HepG2 (cell line): ENCODE data around the gene STK32C. TPM values are rescaled to one million over a fixed set of nuclear protein-coding genes. Genes with fewer than 3 reads are reported as not detected.

Experiments
- CBFB ChIP-seq: sonication (generic); formaldehyde crosslinking; IDR thresholded peaks from 2 replicates; pipeline ENCODE4 v1.4.0; 2020; ENCODE audit warnings: missing genetic modification reagents
- DMAP1 ChIP-seq: IDR thresholded peaks from 2 replicates; pipeline ENCODE4 v1.6.1; 2016
- EP300 ChIP-seq, 3 experiments: sonication (generic) in 1 of 3; formaldehyde crosslinking in 1 of 3; IDR thresholded peaks; 2 replicates each; pipeline versions ENCODE4 v1.5.1 to v1.6.1; 2011 to 2020; ENCODE audit warnings: low read depth in 2 of 3, low read length in 2 of 3, borderline replicate concordance in 1 of 3, improper control_type of control experiment in 1 of 3, mild to moderate bottlenecking in 1 of 3, missing genetic modification reagents in 1 of 3, moderate library complexity in 1 of 3
- FOXA1 ChIP-seq, 2 experiments: fragments of 450-650 bp in 1 of 2; sonication (generic) in 1 of 2; formaldehyde crosslinking in 1 of 2; IDR thresholded peaks; 2 replicates each; pipeline versions ENCODE4 v1.4.0 to v1.6.1; 2016 to 2020; ENCODE audit warnings: missing genetic modification reagents in 1 of 2
- HDAC1 ChIP-seq: sonication (generic); formaldehyde crosslinking; IDR thresholded peaks from 2 replicates; pipeline ENCODE4 v1.5.1; 2020; ENCODE audit warnings: mild to moderate bottlenecking, missing genetic modification reagents
- KDM5B ChIP-seq: sonication (generic); formaldehyde crosslinking; IDR thresholded peaks from 2 replicates; pipeline ENCODE4 v1.4.0; 2020; ENCODE audit warnings: missing genetic modification reagents, mild to moderate bottlenecking, borderline replicate concordance
- MED13 ChIP-seq: sonication (generic); formaldehyde crosslinking; IDR thresholded peaks from 2 replicates; pipeline ENCODE4 v1.5.0; 2020; ENCODE audit warnings: missing genetic modification reagents
- MLLT10 ChIP-seq: sonication (generic); formaldehyde crosslinking; IDR thresholded peaks from 2 replicates; pipeline ENCODE4 v1.4.0; 2020; ENCODE audit warnings: missing genetic modification reagents
- MYC ChIP-seq: sonication (generic); formaldehyde crosslinking; IDR thresholded peaks from 2 replicates; pipeline ENCODE4 v1.9.0; 2021; ENCODE audit warnings: missing genetic modification reagents, borderline replicate concordance
- PLRG1 ChIP-seq: fragments of 450-650 bp; conservative IDR thresholded peaks from 2 replicates; pipeline ENCODE4 v1.6.1; 2016
- RXRA ChIP-seq: sonication (generic); formaldehyde crosslinking; IDR thresholded peaks from 2 replicates; pipeline ENCODE4 v1.5.1; 2020; ENCODE audit warnings: missing genetic modification reagents
- SP2 ChIP-seq: sonication (generic); formaldehyde crosslinking; IDR thresholded peaks from 2 replicates; pipeline ENCODE4 v1.5.1; 2020; ENCODE audit warnings: mild to moderate bottlenecking, missing genetic modification reagents
- TOE1 ChIP-seq: sonication (generic); formaldehyde crosslinking; IDR thresholded peaks from 2 replicates; pipeline ENCODE4 v1.4.0; 2020; ENCODE audit warnings: mild to moderate bottlenecking, missing genetic modification reagents
- WIZ ChIP-seq: sonication (generic); formaldehyde crosslinking; IDR thresholded peaks from 2 replicates; pipeline ENCODE4 v1.5.1; 2020; ENCODE audit warnings: mild to moderate bottlenecking, missing genetic modification reagents
- XRCC5 ChIP-seq: fragments of 200-400 bp; formaldehyde crosslinking; optimal IDR thresholded peaks from 2 replicates; pipeline ENCODE3; 2017; ENCODE audit warnings: mild to moderate bottlenecking, low read length
- ZFP36L2 ChIP-seq: sonication (generic); formaldehyde crosslinking; IDR thresholded peaks from 2 replicates; pipeline ENCODE4 v1.4.0; 2020; ENCODE audit warnings: missing genetic modification reagents
- ZIK1 ChIP-seq: sonication (generic); formaldehyde crosslinking; IDR thresholded peaks from 2 replicates; pipeline ENCODE4 v1.5.0; 2020; ENCODE audit warnings: mild to moderate bottlenecking, low read depth, missing genetic modification reagents, borderline replicate concordance
- ZNF350 ChIP-seq: sonication (generic); formaldehyde crosslinking; IDR thresholded peaks from 2 replicates; pipeline ENCODE4 v1.4.0; 2020; ENCODE audit warnings: mild to moderate bottlenecking, low read depth, missing genetic modification reagents, borderline replicate concordance
- ZNF484 ChIP-seq: sonication (generic); formaldehyde crosslinking; IDR thresholded peaks from 2 replicates; pipeline ENCODE4 v1.5.1; 2020; ENCODE audit warnings: mild to moderate bottlenecking, low read depth, missing genetic modification reagents, borderline replicate concordance
- ZNF570 ChIP-seq: sonication (generic); formaldehyde crosslinking; IDR thresholded peaks from 2 replicates; pipeline ENCODE4 v1.4.0; 2020; ENCODE audit warnings: mild to moderate bottlenecking, missing genetic modification reagents, borderline replicate concordance
- ZNF644 ChIP-seq: IDR thresholded peaks from 2 replicates; pipeline ENCODE4 v1.6.1; 2016; ENCODE audit warnings: low read depth
- ZNF766 ChIP-seq: sonication (generic); formaldehyde crosslinking; IDR thresholded peaks from 2 replicates; pipeline ENCODE4 v1.5.0; 2020; ENCODE audit warnings: missing genetic modification reagents, borderline replicate concordance
- polyA plus RNA-seq, 8 experiments: library from polyadenylated mRNA; depleted of rRNA in 3 of 8; stranded (reverse) in 7 of 8; unstranded in 1 of 8; fragments of >200 nt; fragmentation: Illumina TruSeq in 4 of 8; extraction: Trizol in 4 of 8; gene quantifications; 2 replicates each; pipeline versions ENCODE4 v1.2.1 to v1.2.3, GENCODE V29; 2011 to 2016; ENCODE audit warnings: low read depth in 4 of 8, missing spikeins in 1 of 8, mixed read lengths in 1 of 8; ENCODE audit not compliant: insufficient read depth in 1 of 8
- total RNA-seq, 5 experiments: library from RNA; depleted of rRNA; stranded (reverse); fragments of >200 nt; fragmentation: Illumina TruSeq; extraction: Trizol; gene quantifications; 2 replicates each; pipeline ENCODE4 v1.2.3, GENCODE V29; 2016; ENCODE audit warnings: low read depth in 1 of 5
- TF ChIP-seq, protein P1 (sequence below): sonication (generic); formaldehyde crosslinking; IDR thresholded peaks from 2 replicates; pipeline ENCODE4 v1.5.0; 2020; ENCODE audit warnings: missing genetic modification reagents
- TF ChIP-seq, protein P2 (sequence below): sonication (generic); formaldehyde crosslinking; IDR thresholded peaks from 2 replicates; pipeline ENCODE4 v1.4.0; 2020; ENCODE audit warnings: missing genetic modification reagents
- TF ChIP-seq, protein P3 (sequence below): sonication (generic); formaldehyde crosslinking; IDR thresholded peaks from 2 replicates; pipeline ENCODE4 v1.4.0; 2020; ENCODE audit warnings: missing genetic modification reagents
- TF ChIP-seq, protein P4 (sequence below): sonication (generic); formaldehyde crosslinking; IDR thresholded peaks from 2 replicates; pipeline ENCODE4 v1.8.1; 2023; ENCODE audit warnings: mild to moderate bottlenecking, inconsistent platforms, moderate library complexity, missing genetic modification reagents, borderline replicate concordance

Gene STK32C
- total and polyA plus RNA-seq, 2 of the 13 experiments (the other 11 are each of a cell fraction or from before 2014, with no cell fraction given), result 10.9 to 19.4 TPM

DNA sequence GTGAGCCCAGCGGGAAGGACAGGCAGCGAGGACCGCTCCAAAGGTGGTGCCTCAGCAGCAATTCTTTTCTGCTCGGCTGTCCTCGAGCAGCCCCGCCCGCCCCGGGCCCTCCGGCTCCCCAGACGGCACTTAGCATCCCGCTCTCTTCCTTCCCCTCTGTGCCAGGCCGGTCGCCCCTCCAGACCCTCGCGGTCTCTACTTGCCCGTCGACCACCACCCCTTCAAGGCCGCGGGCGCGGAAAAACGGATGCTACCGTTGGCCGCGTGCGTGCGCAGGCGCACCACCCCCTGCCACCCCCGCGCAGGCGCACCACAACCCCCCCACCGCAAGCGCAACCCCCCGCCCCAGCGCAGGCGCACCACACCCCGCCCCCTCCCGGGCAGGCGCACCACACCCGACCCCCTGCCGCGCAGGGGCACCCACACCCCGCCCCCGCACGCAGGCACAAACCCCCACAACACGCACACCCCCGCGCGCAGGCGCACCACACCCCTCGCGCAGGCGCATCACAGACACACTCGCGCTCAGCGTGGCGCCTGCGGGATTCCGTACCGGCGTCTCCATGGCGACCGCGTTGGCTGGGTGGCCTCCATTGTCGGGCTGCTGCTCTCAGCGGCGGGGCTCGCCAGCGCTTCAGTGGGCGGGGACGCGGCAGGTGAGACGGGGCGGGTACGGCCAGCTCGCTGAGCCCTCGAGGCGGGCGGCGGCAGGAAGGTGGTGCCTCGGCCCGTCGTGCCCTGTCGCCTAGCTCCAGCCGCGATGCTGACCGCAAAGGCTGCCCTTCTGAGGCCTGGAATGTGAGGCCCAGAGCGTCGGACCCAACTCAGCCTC is 24.1 kb upstream of the STK32C start, which contains the start of gene LRRC27 (continued):
- TF ChIP-seq, protein P1, sequence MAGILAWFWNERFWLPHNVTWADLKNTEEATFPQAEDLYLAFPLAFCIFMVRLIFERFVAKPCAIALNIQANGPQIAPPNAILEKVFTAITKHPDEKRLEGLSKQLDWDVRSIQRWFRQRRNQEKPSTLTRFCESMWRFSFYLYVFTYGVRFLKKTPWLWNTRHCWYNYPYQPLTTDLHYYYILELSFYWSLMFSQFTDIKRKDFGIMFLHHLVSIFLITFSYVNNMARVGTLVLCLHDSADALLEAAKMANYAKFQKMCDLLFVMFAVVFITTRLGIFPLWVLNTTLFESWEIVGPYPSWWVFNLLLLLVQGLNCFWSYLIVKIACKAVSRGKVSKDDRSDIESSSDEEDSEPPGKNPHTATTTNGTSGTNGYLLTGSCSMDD, result peak; percentile 17; the same call in 1 of the 2 replicates
- peak; percentile 89; the same call in 1 of the 2 replicates for TF ChIP-seq ZNF350 (CRISPR knock-in tag)
- no peak for TF ChIP-seq EP300 (IDR thresholded peaks at IDR 0.05; ENCODE audit: low read depth in 2 of 2, low read length in 2 of 2)
- TF ChIP-seq EP300 (CRISPR knock-in tag; IDR thresholded peaks at IDR 0.05; ENCODE audit: borderline replicate concordance), result peak; percentile 31; the same call in 1 of the 2 replicates
- no peak for TF ChIP-seq FOXA1 (IDR thresholded peaks at IDR 0.05)
- TF ChIP-seq FOXA1 (CRISPR knock-in tag; IDR thresholded peaks at IDR 0.05), result no peak
- no peak for TF ChIP-seq WIZ (CRISPR knock-in tag)
- no peak for TF ChIP-seq SP2 (CRISPR knock-in tag)
- TF ChIP-seq TOE1 (CRISPR knock-in tag), result no peak
- peak; percentile 20 for TF ChIP-seq XRCC5
- TF ChIP-seq, protein P2, sequence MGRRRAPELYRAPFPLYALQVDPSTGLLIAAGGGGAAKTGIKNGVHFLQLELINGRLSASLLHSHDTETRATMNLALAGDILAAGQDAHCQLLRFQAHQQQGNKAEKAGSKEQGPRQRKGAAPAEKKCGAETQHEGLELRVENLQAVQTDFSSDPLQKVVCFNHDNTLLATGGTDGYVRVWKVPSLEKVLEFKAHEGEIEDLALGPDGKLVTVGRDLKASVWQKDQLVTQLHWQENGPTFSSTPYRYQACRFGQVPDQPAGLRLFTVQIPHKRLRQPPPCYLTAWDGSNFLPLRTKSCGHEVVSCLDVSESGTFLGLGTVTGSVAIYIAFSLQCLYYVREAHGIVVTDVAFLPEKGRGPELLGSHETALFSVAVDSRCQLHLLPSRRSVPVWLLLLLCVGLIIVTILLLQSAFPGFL (CRISPR knock-in tag), result no peak
- 0 out of 2 replicates have a peak, but pooled peaks have one; percentile 37 for TF ChIP-seq RXRA (CRISPR knock-in tag)
- no peak for TF ChIP-seq MLLT10 (CRISPR knock-in tag)
- no peak for TF ChIP-seq ZNF644 (CRISPR knock-in tag)
- TF ChIP-seq, protein P3, sequence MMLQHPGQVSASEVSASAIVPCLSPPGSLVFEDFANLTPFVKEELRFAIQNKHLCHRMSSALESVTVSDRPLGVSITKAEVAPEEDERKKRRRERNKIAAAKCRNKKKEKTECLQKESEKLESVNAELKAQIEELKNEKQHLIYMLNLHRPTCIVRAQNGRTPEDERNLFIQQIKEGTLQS (CRISPR knock-in tag), result peak; percentile 39; the same call in 1 of the 2 replicates
- no peak for TF ChIP-seq MED13 (CRISPR knock-in tag)
- TF ChIP-seq ZIK1 (CRISPR knock-in tag), result no peak
- TF ChIP-seq, protein P4, sequence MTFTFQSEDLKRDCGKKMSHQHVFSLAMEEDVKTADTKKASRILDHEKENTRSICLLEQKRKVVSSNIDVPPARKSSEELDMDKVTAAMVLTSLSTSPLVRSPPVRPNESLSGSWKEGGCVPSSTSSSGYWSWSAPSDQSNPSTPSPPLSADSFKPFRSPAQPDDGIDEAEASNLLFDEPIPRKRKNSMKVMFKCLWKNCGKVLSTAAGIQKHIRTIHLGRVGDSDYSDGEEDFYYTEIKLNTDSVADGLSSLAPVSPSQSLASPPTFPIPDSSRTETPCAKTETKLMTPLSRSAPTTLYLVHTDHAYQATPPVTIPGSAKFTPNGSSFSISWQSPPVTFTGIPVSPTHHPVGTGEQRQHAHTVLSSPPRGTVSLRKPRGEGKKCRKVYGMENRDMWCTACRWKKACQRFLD (CRISPR knock-in tag), result no peak; the same call in 1 of the 2 replicates
- TF ChIP-seq ZNF484 (CRISPR knock-in tag), result no peak
- TF ChIP-seq DMAP1 (CRISPR knock-in tag), result peak; percentile 75
- peak; percentile 75; the same call in 1 of the 2 replicates for TF ChIP-seq KDM5B
- peak; percentile 67; the same call in 1 of the 2 replicates for TF ChIP-seq MYC (CRISPR knock-in tag)
- TF ChIP-seq ZFP36L2, result no peak
- TF ChIP-seq HDAC1 (CRISPR knock-in tag), result peak; percentile 99
- TF ChIP-seq ZNF570 (CRISPR knock-in tag), result no peak
- no peak; the same call in 1 of the 2 replicates for TF ChIP-seq CBFB (CRISPR knock-in tag)
- 0 out of 2 replicates have a peak, but pooled peaks have one; percentile 21 for TF ChIP-seq ZNF766 (CRISPR knock-in tag)
- TF ChIP-seq PLRG1, result no peak
